Stimulated activated CD4-positive, alpha-beta T cell treated with anti-CD3 and anti-CD28 coated beads, Interleukin-12 subunit alpha, Interleukin-12 subunit beta, amount 100 ng/mL, for 48 hours (primary cell): ENCODE results near the gene PCDHA2.
"Not testable (repeated sequence)": the region's sequence is repeated elsewhere in the genome, so short reads cannot be mapped to it uniquely, and the experiment has no call there.

Experiments
- DNase-seq, 3 donors: peaks; one replicate each; pipeline ENCODE4 v3.0.0-alpha.2; 2020; ENCODE audit warnings: low read depth in 2 of 3, low spot score in 1 of 3

PCDHA2 gene

DNA sequence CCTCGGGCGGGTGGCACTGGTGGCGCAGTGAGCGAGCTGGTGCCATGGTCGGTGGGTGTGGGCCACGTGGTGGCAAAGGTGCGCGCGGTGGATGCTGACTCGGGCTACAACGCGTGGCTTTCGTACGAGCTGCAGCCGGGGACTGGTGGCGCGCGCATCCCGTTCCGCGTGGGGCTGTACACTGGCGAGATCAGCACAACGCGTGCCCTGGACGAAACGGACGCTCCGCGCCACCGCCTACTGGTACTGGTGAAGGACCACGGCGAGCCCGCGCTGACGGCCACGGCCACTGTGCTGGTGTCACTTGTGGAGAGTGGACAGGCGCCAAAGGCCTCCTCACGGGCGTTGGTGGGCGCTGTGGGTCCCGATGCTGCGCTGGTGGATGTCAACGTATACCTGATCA, 14.2 kb downstream of the PCDHA2 start:
- no peak for DNase-seq

DNA sequence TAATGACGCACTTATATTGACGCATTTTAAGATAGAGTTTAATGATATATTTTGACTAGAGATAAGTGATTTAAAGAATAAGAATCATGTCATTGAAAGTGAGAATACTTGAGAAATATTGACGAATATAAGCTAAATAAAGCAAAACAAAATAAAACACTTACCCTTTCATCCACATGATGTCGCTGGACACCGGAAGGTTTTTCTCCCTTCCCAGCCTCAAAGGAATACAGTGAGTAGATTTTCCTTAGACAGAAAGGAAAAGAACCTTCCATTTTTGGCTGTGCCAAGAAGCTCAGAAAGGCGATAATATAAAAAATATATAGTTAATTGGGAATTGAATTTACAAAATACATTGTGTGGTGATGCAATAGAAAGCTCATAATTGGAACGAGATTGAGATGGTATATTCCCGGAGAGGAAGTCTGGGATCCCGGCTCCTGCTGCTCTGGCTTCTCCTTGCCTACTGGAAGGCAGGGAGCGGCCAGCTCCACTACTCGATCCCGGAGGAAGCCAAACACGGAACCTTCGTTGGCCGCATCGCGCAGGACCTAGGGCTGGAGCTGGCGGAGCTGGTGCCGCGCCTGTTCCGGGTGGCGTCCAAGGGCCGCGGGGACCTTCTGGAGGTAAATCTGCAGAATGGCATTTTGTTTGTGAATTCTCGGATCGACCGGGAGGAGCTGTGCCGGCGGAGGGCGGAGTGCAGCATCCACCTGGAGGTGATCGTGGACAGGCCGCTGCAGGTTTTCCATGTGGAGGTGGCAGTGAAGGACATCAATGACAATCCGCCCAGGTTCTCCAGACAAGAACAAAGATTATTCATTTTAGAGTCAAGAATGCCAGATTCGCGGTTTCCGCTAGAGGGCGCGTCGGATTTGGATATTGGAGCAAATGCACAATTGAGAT, 27.0 kb downstream of the PCDHA2 start, which contains the start of gene PCDHA5:
Gene PCDHA5, plus strand, starts transcription at position 239 of the 906 bp plus-strand sequence.
- peak in 2 of 3 donors; percentile 15 to 34 for DNase-seq

DNA sequence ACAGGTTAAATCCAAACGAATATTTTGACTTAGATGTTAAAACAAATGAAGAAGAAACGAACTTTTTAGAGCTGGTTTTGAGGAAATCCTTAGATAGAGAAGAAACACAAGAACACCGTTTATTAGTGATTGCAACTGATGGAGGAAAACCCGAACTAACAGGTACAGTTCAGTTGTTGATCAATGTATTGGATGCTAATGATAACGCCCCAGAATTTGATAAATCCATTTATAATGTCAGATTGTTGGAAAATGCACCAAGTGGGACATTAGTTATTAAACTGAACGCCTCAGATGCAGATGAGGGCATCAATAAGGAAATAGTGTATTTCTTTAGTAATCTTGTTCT, 27.6 kb downstream of the PCDHA2 start:
- DNase-seq: no peak

DNA sequence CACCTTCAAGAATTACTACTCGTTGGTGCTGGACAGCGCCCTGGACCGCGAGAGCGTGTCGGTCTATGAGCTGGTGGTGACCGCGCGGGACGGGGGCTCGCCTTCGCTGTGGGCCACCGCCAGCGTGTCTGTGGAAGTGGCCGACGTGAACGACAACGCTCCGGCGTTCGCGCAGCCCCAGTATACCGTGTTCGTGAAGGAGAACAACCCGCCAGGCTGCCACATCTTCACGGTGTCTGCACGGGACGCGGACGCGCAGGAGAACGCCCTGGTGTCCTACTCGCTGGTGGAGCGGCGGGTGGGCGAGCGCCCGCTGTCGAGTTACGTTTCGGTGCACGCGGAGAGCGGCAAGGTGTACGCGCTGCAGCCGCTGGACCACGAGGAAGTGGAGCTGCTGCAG, 28.3 kb downstream of the PCDHA2 start:
- DNase-seq: not testable (repeated sequence)

DNA sequence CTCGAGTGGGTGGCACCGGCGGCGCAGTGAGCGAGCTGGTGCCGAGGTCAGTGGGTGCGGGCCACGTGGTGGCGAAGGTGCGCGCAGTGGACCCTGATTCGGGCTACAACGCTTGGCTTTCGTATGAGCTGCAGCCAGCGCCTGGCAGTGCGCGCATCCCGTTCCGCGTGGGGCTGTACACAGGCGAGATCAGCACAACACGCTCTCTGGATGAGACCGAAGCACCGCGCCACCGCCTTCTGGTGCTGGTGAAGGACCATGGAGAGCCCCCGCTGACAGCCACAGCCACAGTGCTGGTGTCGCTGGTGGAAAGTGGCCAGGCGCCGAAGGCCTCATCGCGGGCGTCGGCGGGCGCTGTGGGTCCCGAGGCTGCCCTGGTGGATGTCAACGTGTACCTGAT, 28.8 kb downstream of the PCDHA2 start:
- no peak for DNase-seq

DNA sequence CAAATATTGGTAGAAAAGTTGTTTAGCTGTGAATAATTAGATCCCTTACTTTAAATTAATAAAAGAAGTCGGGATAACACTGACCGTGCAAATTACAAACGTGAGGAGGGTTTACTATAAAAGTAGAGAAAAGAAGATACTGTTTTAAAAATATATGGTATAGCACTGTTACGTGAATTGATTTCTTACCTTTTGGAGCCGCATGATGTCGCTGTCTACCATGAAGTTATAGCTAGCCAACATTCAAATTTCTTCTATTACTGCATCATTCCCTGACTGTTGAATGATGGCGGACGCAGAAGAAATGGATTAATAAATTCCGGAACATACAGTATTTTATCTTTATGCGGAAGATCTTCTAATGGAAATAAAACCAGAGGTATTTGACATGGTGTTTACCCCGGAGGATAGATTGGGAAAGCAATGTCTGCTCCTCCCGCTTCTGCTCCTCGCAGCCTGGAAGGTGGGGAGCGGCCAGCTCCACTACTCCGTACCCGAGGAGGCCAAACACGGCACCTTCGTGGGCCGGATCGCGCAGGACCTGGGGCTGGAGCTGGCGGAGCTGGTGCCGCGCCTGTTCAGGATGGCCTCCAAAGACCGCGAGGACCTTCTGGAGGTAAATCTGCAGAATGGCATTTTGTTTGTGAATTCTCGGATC, 33.2 kb downstream of the PCDHA2 start, which contains the start of gene PCDHA6:
Gene PCDHA6, plus strand, starts transcription at position 257 of the 658 bp plus-strand sequence. Its CDS starts 132 bp downstream, at position 389.
- DNase-seq: no peak

DNA sequence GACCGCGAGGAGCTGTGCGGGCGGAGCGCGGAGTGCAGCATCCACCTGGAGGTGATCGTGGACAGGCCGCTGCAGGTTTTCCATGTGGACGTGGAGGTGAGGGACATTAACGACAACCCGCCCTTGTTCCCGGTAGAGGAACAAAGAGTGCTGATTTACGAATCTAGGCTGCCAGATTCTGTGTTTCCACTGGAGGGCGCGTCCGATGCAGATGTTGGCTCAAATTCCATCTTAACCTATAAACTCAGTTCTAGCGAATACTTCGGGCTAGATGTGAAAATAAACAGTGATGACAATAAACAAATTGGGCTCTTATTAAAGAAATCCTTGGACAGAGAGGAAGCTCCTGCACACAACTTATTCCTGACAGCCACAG, 33.7 kb downstream of the PCDHA2 start:
- no peak for DNase-seq

DNA sequence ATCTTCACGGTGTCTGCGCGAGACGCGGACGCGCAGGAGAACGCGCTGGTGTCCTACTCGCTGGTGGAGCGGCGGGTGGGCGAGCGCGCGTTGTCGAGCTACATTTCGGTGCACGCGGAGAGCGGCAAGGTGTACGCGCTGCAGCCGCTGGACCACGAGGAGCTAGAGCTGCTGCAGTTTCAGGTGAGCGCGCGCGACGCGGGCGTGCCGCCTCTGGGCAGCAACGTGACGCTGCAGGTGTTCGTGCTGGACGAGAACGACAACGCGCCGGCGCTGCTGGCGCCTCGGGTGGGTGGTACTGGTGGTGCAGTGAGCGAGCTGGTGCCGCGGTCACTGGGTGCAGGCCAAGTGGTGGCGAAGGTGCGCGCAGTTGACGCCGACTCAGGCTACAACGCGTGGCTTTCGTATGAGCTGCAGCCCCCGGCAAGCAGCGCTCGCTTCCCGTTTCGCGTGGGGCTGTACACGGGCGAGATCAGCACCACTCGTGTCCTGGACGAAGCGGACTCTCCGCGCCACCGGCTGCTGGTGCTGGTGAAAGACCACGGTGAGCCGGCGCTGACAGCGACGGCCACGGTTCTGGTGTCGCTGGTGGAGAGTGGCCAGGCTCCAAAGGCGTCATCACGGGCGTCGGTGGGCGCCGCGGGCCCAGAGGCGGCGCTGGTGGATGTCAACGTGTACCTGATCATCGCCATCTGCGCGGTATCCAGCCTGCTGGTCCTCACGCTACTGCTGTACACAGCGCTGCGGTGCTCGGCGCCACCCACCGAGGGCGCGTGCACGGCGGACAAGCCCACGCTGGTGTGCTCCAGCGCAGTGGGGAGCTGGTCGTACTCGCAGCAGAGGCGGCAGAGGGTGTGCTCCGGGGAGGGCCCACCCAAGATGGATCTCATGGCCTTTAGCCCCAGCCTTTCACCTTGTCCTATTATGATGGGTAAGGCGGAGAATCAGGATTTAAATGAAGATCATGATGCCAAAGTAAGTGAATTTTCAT, 35.2 kb downstream of the PCDHA2 start:
- not testable (repeated sequence) for DNase-seq

DNA sequence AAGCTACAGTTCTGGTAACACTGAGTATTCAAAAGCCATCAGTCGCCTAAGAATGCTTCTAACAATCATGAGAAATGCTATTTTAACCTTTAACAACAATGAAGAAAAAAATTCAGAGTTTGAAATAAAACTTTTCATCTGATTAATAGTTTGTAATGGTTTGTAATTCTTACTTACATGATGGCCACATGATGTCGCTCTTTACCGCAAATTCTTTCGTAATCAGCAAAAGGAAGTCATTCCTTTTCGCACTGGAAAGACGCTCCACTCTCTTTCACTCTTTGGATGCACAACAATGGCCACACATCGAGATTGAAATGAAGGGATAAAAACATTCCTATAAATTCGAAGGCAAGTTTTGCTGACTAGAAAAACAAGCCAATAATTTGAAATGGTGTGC, 39.3 kb downstream of the PCDHA2 start, which contains the start of gene PCDHA7:
Gene PCDHA7, plus strand, starts transcription at position 277 of the 400 bp plus-strand sequence. Its CDS starts 115 bp downstream, at position 392.
- no peak for DNase-seq

DNA sequence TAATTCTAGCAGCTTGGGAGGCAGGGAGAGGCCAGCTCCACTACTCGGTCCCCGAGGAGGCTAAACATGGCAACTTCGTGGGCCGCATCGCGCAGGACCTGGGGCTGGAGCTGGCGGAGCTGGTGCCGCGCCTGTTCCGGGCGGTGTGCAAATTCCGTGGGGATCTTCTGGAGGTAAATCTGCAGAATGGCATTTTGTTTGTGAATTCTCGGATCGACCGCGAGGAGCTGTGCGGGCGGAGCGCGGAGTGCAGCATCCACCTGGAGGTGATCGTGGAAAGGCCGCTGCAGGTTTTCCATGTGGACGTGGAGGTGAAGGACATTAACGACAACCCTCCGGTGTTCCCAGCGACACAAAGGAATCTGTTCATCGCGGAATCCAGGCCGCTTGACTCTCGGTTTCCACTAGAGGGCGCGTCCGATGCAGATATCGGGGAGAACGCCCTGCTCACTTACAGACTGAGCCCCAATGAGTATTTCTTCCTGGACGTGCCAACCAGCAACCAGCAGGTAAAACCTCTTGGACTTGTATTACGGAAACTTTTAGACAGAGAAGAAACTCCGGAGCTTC, 39.9 kb downstream of the PCDHA2 start:
- not testable (repeated sequence) for DNase-seq

DNA sequence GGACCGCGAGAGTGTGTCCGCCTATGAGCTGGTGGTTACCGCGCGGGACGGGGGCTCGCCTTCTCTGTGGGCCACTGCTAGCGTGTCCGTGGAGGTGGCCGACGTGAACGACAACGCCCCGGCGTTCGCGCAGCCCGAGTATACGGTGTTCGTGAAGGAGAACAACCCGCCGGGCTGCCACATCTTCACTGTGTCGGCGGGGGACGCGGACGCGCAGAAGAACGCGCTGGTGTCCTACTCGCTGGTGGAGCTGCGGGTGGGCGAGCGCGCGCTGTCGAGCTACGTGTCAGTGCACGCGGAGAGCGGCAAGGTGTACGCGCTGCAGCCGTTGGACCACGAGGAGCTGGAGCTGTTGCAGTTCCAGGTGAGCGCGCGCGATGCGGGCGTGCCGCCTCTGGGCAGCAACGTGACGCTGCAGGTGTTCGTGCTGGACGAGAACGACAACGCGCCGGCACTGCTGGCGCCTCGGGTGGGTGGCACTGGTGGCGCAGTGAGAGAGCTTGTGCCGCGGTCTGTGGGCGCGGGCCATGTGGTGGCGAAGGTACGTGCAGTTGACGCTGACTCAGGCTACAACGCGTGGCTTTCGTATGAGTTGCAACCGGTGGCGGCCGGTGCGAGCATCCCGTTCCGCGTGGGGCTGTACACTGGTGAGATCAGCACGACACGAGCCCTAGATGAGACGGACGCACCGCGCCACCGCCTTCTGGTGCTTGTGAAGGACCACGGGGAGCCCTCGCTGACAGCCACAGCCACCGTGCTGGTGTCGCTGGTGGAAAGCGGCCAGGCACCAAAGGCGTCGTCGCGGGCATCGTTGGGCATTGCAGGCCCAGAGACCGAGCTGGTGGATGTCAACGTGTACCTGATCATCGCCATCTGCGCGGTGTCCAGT, 41.2 kb downstream of the PCDHA2 start:
- no peak for DNase-seq

DNA sequence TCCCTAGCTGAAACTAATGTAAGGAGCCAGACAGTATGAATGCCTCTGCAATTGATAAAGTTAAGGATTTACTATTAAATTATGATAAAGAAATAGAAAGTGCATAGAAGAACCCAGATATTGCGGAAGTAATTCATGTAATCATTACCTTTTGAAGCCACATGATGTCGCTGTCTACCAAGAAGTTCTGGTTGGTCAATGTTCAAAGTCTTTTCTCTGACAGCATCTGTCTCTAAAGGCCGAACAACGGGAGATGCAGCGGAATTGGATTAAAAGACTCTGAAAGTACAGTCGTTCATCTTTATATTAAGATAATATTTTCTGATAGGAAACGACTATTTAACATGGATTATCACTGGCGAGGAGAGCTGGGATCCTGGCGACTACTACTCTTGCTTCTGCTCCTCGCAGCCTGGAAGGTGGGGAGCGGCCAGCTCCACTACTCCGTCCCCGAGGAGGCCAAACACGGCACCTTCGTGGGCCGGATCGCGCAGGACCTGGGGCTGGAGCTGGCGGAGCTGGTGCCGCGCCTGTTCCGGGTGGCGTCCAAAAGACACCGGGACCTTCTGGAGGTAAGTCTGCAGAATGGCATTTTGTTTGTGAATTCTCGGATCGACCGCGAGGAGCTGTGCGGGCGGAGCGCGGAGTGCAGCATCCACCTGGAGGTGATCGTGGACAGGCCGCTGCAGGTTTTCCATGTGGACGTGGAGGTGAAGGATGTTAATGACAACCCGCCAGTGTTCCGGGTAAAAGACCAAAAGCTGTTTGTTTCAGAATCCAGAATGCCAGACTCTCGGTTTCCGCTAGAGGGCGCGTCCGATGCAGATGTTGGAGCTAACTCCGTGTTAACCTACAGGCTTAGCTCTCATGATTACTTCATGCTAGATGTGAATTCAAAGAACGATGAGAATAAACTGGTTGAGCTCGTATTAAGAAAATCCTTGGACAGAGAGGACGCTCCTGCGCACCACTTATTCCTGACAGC, 46.6 kb downstream of the PCDHA2 start, which contains the start of gene PCDHA8:
Gene PCDHA8, plus strand, starts transcription at position 210 of the 985 bp plus-strand sequence. Its CDS starts 135 bp downstream, at position 345.
- peak in 1 of 3 donors; percentile 3 for DNase-seq

DNA sequence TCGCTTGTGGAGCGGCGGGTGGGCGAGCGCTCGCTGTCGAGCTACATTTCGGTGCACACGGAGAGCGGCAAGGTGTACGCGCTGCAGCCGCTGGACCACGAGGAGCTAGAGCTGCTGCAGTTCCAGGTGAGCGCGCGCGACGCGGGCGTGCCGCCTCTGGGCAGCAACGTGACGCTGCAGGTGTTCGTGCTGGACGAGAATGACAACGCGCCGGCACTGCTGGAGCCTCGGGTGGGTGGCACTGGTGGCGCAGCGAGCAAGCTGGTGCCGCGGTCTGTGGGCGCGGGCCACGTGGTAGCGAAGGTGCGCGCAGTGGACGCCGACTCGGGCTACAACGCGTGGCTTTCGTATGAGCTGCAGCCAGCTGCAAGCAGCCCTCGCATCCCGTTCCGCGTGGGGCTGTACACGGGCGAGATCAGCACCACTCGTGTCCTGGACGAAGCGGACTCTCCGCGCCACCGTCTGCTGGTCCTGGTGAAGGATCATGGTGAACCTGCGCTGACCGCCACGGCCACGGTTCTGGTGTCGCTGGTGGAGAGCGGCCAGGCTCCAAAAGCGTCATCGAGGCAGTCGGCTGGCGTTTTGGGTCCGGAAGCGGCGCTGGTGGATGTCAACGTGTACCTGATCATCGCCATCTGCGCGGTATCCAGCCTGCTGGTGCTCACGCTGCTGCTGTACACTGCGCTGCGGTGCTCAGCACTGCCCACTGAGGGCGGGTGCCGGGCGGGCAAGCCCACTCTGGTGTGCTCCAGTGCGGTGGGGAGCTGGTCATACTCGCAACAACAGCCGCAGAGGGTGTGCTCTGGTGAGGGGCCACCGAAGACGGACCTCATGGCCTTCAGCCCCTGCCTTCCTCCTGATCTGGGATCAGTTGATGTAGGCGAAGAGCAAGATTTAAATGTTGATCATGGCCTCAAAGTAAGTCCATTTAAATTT, 48.4 kb downstream of the PCDHA2 start:
- no peak for DNase-seq
